HG03342 (cell line): Measurements from ENCODE around the gene DGKG.

Experiments used
- ATAC-seq: cut with Tn5 transposase; IDR thresholded peaks from one replicate; pipeline ENCODE4 v1.9.1; 2021; ENCODE audit warnings: mild to moderate bottlenecking, moderate library complexity; ENCODE audit not compliant: unreplicated experiment

DGKG gene

GRCh38 chr3:186361762-186362536 lies at the start of gene DGKG:
Gene DGKG, minus strand, starts transcription at chr3:186362234. Its CDS starts 41,775 bp downstream, at chr3:186320459.
- peak; percentile 69 for ATAC-seq

- ATAC-seq = no peak
Observed at GRCh38 chr3:186411089-186411488, 49.1 kb upstream of the DGKG start.

GRCh38 chr3:186406669-186407635 lies 44.9 kb upstream of the DGKG start:
- no peak for ATAC-seq

- ATAC-seq = no peak
Observed at GRCh38 chr3:186401556-186401955, 39.5 kb upstream of the DGKG start.

GRCh38 chr3:186400662-186401061 lies 38.6 kb upstream of the DGKG start:
- no peak for ATAC-seq

GRCh38 chr3:186400026-186400425 lies 38.0 kb upstream of the DGKG start:
- no peak for ATAC-seq

GRCh38 chr3:186394566-186395217 lies 32.7 kb upstream of the DGKG start:
- ATAC-seq = no peak

GRCh38 chr3:186386883-186387560 lies 25.0 kb upstream of the DGKG start:
- no peak for ATAC-seq

GRCh38 chr3:186385856-186386602 lies 24.0 kb upstream of the DGKG start:
- no peak for ATAC-seq

GRCh38 chr3:186383026-186383993 lies 21.3 kb upstream of the DGKG start:
- ATAC-seq = no peak

- peak; percentile 67 for ATAC-seq
Observed at GRCh38 chr3:186382217-186382885, 20.3 kb upstream of the DGKG start.

- no peak for ATAC-seq
Observed at GRCh38 chr3:186381424-186382216, 19.6 kb upstream of the DGKG start.

GRCh38 chr3:186380622-186381380 lies 18.8 kb upstream of the DGKG start:
- no peak for ATAC-seq

- no peak for ATAC-seq
Observed at GRCh38 chr3:186375443-186375842, 13.4 kb upstream of the DGKG start.

GRCh38 chr3:186374376-186374775 lies 12.3 kb upstream of the DGKG start:
- no peak for ATAC-seq

- no peak for ATAC-seq
Observed at GRCh38 chr3:186369217-186369616, 7.2 kb upstream of the DGKG start.

- no peak for ATAC-seq
Observed at GRCh38 chr3:186368717-186369116, 6.7 kb upstream of the DGKG start.
